ELR (cell line): ENCODE data around the gene PDF.

Source experiments
- DNase-seq: peaks from one replicate; pipeline ENCODE4 v3.0.0-alpha.2; 2015; ENCODE audit warnings: low read depth

Gene PDF

GRCh38 chr16:69277413-69277812 lies 53.0 kb downstream of the PDF start:
- DNase-seq = no peak
